Fibroblast of lung (primary cell): Measurements from ENCODE around the gene TRIM15.

ENCODE experiments used
- EZH2 ChIP-seq: IDR thresholded peaks from 2 replicates; pipeline ENCODE4 v1.5.1; 2012; ENCODE audit warnings: low read length, control low read depth, mild to moderate bottlenecking; ENCODE audit errors: missing control alignments
- TF ChIP-seq, protein P1 (sequence below), 2 donors: IDR thresholded peaks in 1 of 2; conservative IDR thresholded peaks in 1 of 2; 1 replicate in 1 of 2; 2 replicates in 1 of 2; pipeline ENCODE4 v1.5.1; 2011 to 2012; ENCODE audit warnings: low read length in 2 of 2, control low read depth in 1 of 2, inconsistent platforms in 1 of 2, low read depth in 1 of 2, mild to moderate bottlenecking in 1 of 2

DNA sequence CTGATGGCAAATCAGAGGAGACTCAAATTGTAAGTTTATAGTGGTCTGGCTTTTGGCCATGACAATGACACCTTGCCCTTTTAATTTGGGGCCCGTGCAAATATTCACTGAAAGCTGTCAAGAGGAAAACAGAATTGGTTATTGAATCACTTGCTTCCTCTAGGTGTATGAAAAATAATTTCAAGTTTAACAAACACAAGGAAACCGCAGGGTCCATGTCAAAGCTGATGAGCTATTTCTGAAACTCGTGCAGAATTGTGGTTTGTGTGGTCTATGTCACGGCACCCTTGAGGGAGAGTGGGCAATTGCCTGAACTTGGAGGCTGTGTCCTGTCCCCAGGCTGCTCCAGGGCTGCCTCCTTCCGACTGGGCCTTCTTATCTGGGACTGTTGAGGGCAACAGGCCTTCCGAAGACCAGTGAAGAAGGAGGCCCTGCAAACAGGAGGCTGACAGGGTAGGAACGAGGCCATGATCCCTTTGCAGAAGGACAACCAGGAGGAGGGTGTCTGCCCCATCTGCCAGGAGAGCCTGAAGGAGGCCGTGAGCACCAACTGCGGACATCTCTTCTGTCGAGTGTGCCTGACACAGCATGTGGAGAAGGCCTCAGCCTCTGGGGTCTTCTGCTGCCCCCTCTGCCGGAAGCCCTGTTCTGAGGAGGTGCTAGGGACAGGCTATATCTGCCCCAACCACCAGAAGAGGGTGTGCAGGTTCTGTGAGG is 26.6 kb upstream of the TRIM15 start:
- TF ChIP-seq, protein P1, sequence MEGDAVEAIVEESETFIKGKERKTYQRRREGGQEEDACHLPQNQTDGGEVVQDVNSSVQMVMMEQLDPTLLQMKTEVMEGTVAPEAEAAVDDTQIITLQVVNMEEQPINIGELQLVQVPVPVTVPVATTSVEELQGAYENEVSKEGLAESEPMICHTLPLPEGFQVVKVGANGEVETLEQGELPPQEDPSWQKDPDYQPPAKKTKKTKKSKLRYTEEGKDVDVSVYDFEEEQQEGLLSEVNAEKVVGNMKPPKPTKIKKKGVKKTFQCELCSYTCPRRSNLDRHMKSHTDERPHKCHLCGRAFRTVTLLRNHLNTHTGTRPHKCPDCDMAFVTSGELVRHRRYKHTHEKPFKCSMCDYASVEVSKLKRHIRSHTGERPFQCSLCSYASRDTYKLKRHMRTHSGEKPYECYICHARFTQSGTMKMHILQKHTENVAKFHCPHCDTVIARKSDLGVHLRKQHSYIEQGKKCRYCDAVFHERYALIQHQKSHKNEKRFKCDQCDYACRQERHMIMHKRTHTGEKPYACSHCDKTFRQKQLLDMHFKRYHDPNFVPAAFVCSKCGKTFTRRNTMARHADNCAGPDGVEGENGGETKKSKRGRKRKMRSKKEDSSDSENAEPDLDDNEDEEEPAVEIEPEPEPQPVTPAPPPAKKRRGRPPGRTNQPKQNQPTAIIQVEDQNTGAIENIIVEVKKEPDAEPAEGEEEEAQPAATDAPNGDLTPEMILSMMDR (conservative IDR thresholded peaks at IDR 0.05 in 1 of 2, IDR thresholded peaks at IDR 0.05 in 1 of 2; ENCODE audit: low read depth in 1 of 2, low read length in 2 of 2), result no peak
- TF ChIP-seq EZH2, result no peak
